ENCODE measurements around the gene PNPLA7. TPM values are rescaled to one million over a fixed set of nuclear protein-coding genes. Genes with fewer than 3 reads are reported as not detected.

Gene PNPLA7
- total and polyA plus RNA-seq, 10 donors = 5.1 to 22.7 (median 10.7) TPM

DNA sequence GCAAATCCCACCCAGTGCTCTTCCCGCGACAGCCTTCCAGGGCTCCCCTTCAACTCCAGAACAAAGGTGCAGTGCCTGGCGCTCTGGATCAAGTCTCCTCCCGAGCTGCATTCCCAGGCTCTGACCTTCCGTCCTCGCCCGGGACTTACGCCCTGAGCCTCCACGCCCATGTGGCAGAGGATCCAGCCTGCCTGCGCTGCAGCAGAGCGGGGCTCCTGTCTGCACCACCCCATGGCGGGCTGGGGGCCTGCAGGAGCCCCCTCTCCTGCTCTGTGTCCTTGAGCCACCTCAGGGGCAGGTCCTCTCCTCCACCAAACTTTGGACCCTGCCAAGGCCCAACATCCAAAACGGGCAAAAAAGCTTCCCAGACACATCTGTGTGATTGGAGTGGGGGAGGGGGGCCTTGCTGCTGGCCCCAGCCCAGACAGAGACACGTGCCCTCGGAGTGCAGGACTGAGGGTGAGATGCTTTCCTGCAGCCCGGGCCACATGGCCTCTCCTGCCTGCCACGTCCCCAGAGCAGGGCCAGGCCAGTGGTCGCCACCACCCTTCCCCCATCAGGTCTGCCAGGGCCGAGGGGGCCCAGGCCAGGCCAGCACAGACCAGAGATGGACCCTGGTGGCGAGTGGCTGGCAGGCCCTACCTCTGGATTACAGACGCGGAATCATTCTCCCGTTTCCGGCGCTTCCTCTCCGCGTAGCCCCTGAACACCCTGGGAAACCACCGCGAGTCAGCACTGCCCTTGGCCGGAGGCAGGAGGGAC, 95.4 kb downstream of the PNPLA7 start:
- 52 to 70% (median 63%) methylated on average over 25 to 30 of the region's 30 CpGs for WGBS, 5 donors
- peak overlapping the region; percentile 16 to 71 (median 43) for H3K4me3 ChIP-seq
- DNase-seq = peak; percentile 84
- intact Hi-C loops (cut with DNase I; ENCODE audit: low total_unique reads) = no loop called here
- H3K27me3 ChIP-seq (replicated peaks in 1 of 7) = peaks cover 0 to 9% (median 0%) of the 10 kb centered on the region in 7 donors
- H3K9me3 ChIP-seq = no peaks in the 10 kb centered on the region
- peak overlapping the region; percentile 27 to 88 (median 80) for H3K27ac ChIP-seq
- H3K36me3 ChIP-seq = peaks cover 0 to 39% (median 0%) of the 10 kb centered on the region in 6 donors
- peak in 2 of 3 donors; percentile 23 to 64 for TF ChIP-seq POLR2AphosphoS5 (IDR thresholded peaks at IDR 0.05)
- TF ChIP-seq POLR2A (IDR thresholded peaks at IDR 0.05) = no peak
- TF ChIP-seq CTCF (IDR thresholded peaks at IDR 0.05 in 8 of 11, conservative IDR thresholded peaks at IDR 0.05 in 3 of 11) = no peak
- H3K4me1 ChIP-seq = peaks cover 26 to 75% (median 51%) of the 10 kb centered on the region in 6 donors

DNA sequence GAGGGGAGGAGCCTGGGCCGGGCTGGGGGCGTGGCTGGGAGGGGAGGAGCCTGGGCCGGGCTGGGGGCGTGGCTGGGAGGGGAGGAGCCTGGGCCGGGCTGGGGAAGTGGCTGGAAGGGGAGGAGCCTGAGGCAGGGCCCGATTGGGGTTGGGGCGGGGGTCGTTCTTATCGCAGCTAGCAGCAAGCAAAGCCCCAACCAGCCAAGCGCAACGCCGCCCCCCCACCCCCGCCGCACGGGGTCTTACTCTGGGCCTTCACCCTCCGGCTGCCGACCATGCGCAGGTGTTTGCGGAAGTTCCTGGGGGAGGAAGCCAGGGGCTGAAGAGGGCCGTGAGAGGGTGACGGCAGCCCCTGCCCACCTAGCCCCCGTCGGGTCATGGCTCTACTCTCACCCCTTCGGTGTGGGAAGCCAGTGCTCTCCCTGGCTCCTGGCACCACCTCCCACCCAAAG, 96.0 kb downstream of the PNPLA7 start:
- peak; percentile 92 for DNase-seq
- WGBS, 5 donors = 7 to 17% (median 11%) methylated on average over 15 to 22 of the region's 24 CpGs; no CpG with 5 or more reads in 1 of the 5 donors

GRCh38 chr9:137453643-137454081, 96.5 kb downstream of the PNPLA7 start:
- TF ChIP-seq CTCF (IDR thresholded peaks at IDR 0.05 in 8 of 11, conservative IDR thresholded peaks at IDR 0.05 in 3 of 11) (no peak), POLR2AphosphoS5 (IDR thresholded peaks at IDR 0.05) (no peak), POLR2A (IDR thresholded peaks at IDR 0.05) (no peak)
- H3K27ac ChIP-seq = peak overlapping the region in 4 of 8 donors; percentile 59 to 88 (median 72)
- peaks cover 20 to 68% (median 45%) of the 10 kb centered on the region in 6 donors for H3K4me1 ChIP-seq
- peaks cover 0 to 7% (median 0%) of the 10 kb centered on the region in 7 donors for H3K27me3 ChIP-seq (replicated peaks in 1 of 7)
- H3K4me3 ChIP-seq = peak overlapping the region in 6 of 8 donors; percentile 9 to 71 (median 45)
- no peaks in the 10 kb centered on the region for H3K9me3 ChIP-seq
- peaks cover 0 to 50% (median 8%) of the 10 kb centered on the region in 6 donors for H3K36me3 ChIP-seq
- peak; percentile 92 for DNase-seq
- intact Hi-C loops (cut with DNase I; ENCODE audit: low total_unique reads) = no loop called here
- 14 to 33% (median 18%) methylated on average over 10 to 25 of the region's 25 CpGs for WGBS, 5 donors

More for the DNA sequence above, 96.0 kb downstream of the PNPLA7 start:
- peak overlapping the region; percentile 27 to 88 (median 80) for H3K27ac ChIP-seq
- peaks cover 0 to 9% (median 0%) of the 10 kb centered on the region in 7 donors for H3K27me3 ChIP-seq (replicated peaks in 1 of 7)
- no peaks in the 10 kb centered on the region for H3K9me3 ChIP-seq
- H3K36me3 ChIP-seq = peaks cover 0 to 45% (median 3%) of the 10 kb centered on the region in 6 donors
- peaks cover 20 to 70% (median 46%) of the 10 kb centered on the region in 6 donors for H3K4me1 ChIP-seq
- H3K4me3 ChIP-seq = peak overlapping the region; percentile 16 to 71 (median 43)
- TF ChIP-seq POLR2AphosphoS5 (IDR thresholded peaks at IDR 0.05) = peak in 1 of 3 donors; percentile 77
- peak in 1 of 3 donors; percentile 28 for TF ChIP-seq POLR2A (IDR thresholded peaks at IDR 0.05)
- TF ChIP-seq CTCF (IDR thresholded peaks at IDR 0.05 in 8 of 11, conservative IDR thresholded peaks at IDR 0.05 in 3 of 11) = peak in 1 of 11 experiments; percentile 23
- intact Hi-C loops (cut with DNase I; ENCODE audit: low total_unique reads) = no loop called here

All from spleen (tissue), 11 donors.